GM21737 (cell line): ENCODE data around the gene XXYLT1.

Experiments used
- ATAC-seq: cut with Tn5 transposase; IDR thresholded peaks from one replicate; pipeline ENCODE4 v1.9.1; 2021; ENCODE audit warnings: mild to moderate bottlenecking, moderate library complexity; ENCODE audit not compliant: unreplicated experiment

XXYLT1 gene

GRCh38 chr3:195172896-195173295 is 98.1 kb downstream of the XXYLT1 start:
- no peak for ATAC-seq

- ATAC-seq, result no peak
Observed at GRCh38 chr3:195172039-195172684, 98.8 kb downstream of the XXYLT1 start.

GRCh38 chr3:195171093-195171873 is 99.7 kb downstream of the XXYLT1 start:
- no peak for ATAC-seq

- no peak for ATAC-seq
Observed at GRCh38 chr3:195170496-195170895, 100.5 kb downstream of the XXYLT1 start.

GRCh38 chr3:195169011-195169649 is 101.8 kb downstream of the XXYLT1 start:
- ATAC-seq, result no peak

GRCh38 chr3:195168009-195168762 is 102.8 kb downstream of the XXYLT1 start:
- ATAC-seq, result no peak

- ATAC-seq, result no peak
Observed at GRCh38 chr3:195165790-195166189, 105.2 kb downstream of the XXYLT1 start.

- no peak for ATAC-seq
Observed at GRCh38 chr3:195165265-195165609, 105.7 kb downstream of the XXYLT1 start.

GRCh38 chr3:195164573-195165264 is 106.2 kb downstream of the XXYLT1 start:
- no peak for ATAC-seq

- ATAC-seq, result no peak
Observed at GRCh38 chr3:195163719-195164572, 107.0 kb downstream of the XXYLT1 start.

GRCh38 chr3:195162816-195163215 is 108.1 kb downstream of the XXYLT1 start:
- ATAC-seq, result no peak

GRCh38 chr3:195162033-195162669 is 108.8 kb downstream of the XXYLT1 start:
- peak; percentile 63 for ATAC-seq

- ATAC-seq, result no peak
Observed at GRCh38 chr3:195160908-195161434, 110.0 kb downstream of the XXYLT1 start.

GRCh38 chr3:195160257-195160898 is 110.6 kb downstream of the XXYLT1 start:
- no peak for ATAC-seq

GRCh38 chr3:195159814-195160165 is 111.2 kb downstream of the XXYLT1 start:
- ATAC-seq, result no peak

- ATAC-seq, result no peak
Observed at GRCh38 chr3:195159117-195159813, 111.7 kb downstream of the XXYLT1 start.

- ATAC-seq, result no peak
Observed at GRCh38 chr3:195156286-195156890, 114.6 kb downstream of the XXYLT1 start.
